Measurements from ENCODE around the gene CTBP2. TPM values are rescaled to one million over a fixed set of nuclear protein-coding genes. Genes with fewer than 3 reads are reported as not detected.

CTBP2 gene
- total RNA-seq, 2 donors from 2014 or later = 106 to 172 TPM

DNA sequence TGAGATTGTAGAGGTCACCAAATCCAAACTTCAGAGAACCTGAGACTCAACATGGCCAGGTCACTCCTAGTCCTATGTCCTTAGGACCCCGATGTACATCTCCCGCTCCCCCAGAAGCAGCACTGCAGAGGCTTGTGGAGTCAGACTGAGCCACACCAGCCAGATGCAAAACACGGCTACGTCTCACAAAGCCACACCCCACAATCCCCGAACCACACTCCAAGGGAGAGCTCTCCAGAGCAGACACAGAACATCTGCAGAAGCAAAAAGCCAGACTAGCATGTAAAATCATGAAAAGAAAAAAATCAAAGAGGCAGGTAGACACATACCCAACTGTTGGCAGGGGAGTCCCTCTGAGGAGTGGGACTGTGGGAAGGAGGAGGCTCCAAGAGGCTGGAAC lies 104.9 kb downstream of the CTBP2 start:
- intact Hi-C loops (cut with DNase I) = no loop called here
- TF ChIP-seq, protein P1, sequence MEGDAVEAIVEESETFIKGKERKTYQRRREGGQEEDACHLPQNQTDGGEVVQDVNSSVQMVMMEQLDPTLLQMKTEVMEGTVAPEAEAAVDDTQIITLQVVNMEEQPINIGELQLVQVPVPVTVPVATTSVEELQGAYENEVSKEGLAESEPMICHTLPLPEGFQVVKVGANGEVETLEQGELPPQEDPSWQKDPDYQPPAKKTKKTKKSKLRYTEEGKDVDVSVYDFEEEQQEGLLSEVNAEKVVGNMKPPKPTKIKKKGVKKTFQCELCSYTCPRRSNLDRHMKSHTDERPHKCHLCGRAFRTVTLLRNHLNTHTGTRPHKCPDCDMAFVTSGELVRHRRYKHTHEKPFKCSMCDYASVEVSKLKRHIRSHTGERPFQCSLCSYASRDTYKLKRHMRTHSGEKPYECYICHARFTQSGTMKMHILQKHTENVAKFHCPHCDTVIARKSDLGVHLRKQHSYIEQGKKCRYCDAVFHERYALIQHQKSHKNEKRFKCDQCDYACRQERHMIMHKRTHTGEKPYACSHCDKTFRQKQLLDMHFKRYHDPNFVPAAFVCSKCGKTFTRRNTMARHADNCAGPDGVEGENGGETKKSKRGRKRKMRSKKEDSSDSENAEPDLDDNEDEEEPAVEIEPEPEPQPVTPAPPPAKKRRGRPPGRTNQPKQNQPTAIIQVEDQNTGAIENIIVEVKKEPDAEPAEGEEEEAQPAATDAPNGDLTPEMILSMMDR (IDR thresholded peaks at IDR 0.05) = no peak
- Histone ChIP-seq H3K9me3 (no peaks in the 10 kb centered on the region), H3K9ac (ENCODE audit: low read depth in 2 of 2, low read length in 2 of 2) (peak overlapping the region in 1 of 2 donors; percentile 15), H3K36me3 (no peaks in the 10 kb centered on the region), H3K27me3 (no peaks in the 10 kb centered on the region), H3K27ac (no peak overlapping the region), H3K4me1 (peaks cover 9% of the 10 kb centered on the region), H3K4me3 (no peak overlapping the region)
- no peak for DNase-seq

DNA sequence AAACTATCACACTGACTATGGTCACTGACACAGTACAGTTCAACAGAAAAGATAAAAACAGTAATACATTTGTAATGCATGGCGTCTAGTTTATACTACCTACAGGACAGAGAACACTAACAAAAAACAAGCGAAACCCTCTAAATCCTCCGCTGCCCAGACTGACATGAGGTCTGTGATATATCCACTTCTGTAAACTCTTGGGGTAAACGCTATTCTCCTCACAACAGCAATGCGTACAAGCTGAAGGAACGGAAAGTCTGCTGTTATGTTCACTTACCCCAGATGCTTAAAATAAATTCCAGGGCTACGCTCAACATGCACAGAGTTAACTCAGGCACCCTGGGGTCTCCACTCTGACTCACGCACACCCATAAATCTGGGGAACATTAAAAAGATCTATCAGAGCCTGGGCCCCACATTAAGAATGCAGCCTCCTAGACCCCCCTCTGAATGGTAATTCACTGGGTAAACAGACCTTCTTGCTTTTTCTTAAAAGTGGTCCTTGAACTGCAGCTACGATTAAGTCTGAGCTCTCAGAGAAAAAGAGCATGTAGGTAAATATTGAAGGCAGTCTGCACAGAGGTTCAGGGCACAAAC lies 105.6 kb downstream of the CTBP2 start:
- Histone ChIP-seq H3K36me3 (no peaks in the 10 kb centered on the region), H3K27me3 (no peaks in the 10 kb centered on the region), H3K9me3 (no peaks in the 10 kb centered on the region), H3K27ac (no peak overlapping the region), H3K4me1 (peaks cover 9% of the 10 kb centered on the region), H3K9ac (ENCODE audit: low read depth in 2 of 2, low read length in 2 of 2) (no peak overlapping the region), H3K4me3 (no peak overlapping the region)
- no peak for DNase-seq
- TF ChIP-seq, protein P1 (IDR thresholded peaks at IDR 0.05) = no peak
- intact Hi-C loops (cut with DNase I) = no loop called here

DNA sequence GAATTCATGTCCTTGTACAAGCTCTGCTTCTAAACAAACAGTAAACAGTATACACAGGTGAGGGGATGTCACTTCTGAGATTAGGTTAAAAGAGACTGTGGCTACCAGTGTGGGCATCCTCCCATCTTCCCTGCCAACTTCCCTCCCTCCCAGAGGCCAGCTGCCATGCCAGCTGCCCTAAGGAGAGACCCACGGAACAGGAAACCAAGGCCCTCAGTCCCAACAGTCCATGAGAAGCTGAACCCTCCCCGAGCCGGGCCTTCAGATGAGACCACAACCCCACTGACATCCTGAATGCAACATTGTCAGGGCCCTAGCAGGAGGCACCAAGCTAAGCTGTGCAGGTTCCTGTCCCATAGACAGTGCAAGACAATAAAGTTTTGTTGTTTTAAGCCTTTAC lies 106.1 kb downstream of the CTBP2 start:
- no peak overlapping the region for H3K4me3 ChIP-seq
- H3K9me3 ChIP-seq = no peaks in the 10 kb centered on the region
- no peaks in the 10 kb centered on the region for H3K27me3 ChIP-seq
- intact Hi-C loops (cut with DNase I) = no loop called here
- H3K36me3 ChIP-seq = no peaks in the 10 kb centered on the region
- H3K4me1 ChIP-seq = peaks cover 9% of the 10 kb centered on the region
- TF ChIP-seq, protein P1 (IDR thresholded peaks at IDR 0.05) = no peak
- DNase-seq = no peak
- no peak overlapping the region for H3K27ac ChIP-seq
- no peak overlapping the region for H3K9ac ChIP-seq (ENCODE audit: low read depth in 2 of 2, low read length in 2 of 2)

DNA sequence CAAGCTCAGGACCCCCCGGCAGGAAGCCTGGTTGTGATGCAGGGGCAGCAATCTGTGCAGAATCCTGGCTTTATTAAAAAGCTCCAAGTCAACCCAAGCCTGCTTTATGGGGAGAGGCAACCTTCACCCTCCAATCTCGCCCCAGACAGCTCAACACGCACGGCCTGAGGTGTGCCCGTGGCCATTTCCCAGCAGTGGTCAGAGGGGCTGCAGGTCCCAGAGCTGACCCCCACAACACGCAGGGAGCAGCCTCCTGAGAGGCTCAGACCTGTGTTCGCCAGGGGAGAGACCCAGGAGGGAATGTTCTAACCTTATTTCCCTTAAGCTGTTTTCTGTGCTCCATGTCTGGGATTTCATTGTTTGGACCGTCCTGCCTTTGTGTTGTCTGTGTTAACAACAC lies 108.2 kb downstream of the CTBP2 start:
- TF ChIP-seq, protein P1 (IDR thresholded peaks at IDR 0.05) = no peak
- DNase-seq = no peak
- no peaks in the 10 kb centered on the region for H3K36me3 ChIP-seq
- H3K9me3 ChIP-seq = no peaks in the 10 kb centered on the region
- no peaks in the 10 kb centered on the region for H3K27me3 ChIP-seq
- intact Hi-C loops (cut with DNase I) = no loop called here
- H3K4me1 ChIP-seq = peaks cover 14% of the 10 kb centered on the region
- H3K27ac ChIP-seq = no peak overlapping the region
- H3K9ac ChIP-seq (ENCODE audit: low read depth in 2 of 2, low read length in 2 of 2) = no peak overlapping the region
- H3K4me3 ChIP-seq = no peak overlapping the region

DNA sequence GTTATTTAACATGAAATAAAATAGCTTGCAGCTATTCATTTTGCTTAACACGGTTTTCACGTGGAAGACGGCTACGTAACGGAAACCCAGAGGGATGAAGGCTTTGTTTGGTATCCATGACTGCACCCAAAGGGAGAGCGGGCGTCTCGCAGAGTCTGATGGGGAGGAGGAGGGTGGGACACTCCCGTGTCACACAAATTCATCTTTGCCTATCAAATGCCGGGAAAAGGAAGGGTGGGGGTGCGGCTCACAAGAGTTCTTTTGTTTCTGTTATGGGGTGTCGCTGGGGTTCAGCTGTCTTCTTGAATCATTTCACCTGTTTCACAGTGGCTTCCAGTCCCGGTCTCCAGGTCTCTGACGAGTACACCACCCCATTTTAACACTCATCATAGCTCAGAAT lies 110.0 kb downstream of the CTBP2 start:
- no peaks in the 10 kb centered on the region for H3K36me3 ChIP-seq
- no peaks in the 10 kb centered on the region for H3K27me3 ChIP-seq
- DNase-seq = no peak
- no peak overlapping the region for H3K27ac ChIP-seq
- no peak overlapping the region for H3K4me3 ChIP-seq
- H3K4me1 ChIP-seq = peaks cover 5% of the 10 kb centered on the region
- no peak overlapping the region for H3K9ac ChIP-seq (ENCODE audit: low read depth in 2 of 2, low read length in 2 of 2)
- intact Hi-C loops (cut with DNase I) = no loop called here
- H3K9me3 ChIP-seq = no peaks in the 10 kb centered on the region
- TF ChIP-seq, protein P1 (IDR thresholded peaks at IDR 0.05) = no peak
